OCI-LY1 (cell line): ENCODE measurements around the gene RAB40C.

Experiments used
- EZH2 ChIP-seq: fragments of 200-600 bp; sonication (generic), shearing (Covaris generic); IDR thresholded peaks from 2 replicates; pipeline ENCODE4 v1.8.0; 2017; ENCODE audit warnings: borderline replicate concordance, mixed run types, mild to moderate bottlenecking, antibody characterized with exemption, low read length, moderate library complexity, mixed read lengths
- TF ChIP-seq, protein P1 (sequence below): fragments of 200-600 bp; sonication (generic), shearing (Covaris generic); IDR thresholded peaks from 2 replicates; pipeline ENCODE4 v1.5.1; 2017; ENCODE audit warnings: mild to moderate bottlenecking, antibody characterized with exemption, low read length, moderate library complexity, mixed read lengths

DNA sequence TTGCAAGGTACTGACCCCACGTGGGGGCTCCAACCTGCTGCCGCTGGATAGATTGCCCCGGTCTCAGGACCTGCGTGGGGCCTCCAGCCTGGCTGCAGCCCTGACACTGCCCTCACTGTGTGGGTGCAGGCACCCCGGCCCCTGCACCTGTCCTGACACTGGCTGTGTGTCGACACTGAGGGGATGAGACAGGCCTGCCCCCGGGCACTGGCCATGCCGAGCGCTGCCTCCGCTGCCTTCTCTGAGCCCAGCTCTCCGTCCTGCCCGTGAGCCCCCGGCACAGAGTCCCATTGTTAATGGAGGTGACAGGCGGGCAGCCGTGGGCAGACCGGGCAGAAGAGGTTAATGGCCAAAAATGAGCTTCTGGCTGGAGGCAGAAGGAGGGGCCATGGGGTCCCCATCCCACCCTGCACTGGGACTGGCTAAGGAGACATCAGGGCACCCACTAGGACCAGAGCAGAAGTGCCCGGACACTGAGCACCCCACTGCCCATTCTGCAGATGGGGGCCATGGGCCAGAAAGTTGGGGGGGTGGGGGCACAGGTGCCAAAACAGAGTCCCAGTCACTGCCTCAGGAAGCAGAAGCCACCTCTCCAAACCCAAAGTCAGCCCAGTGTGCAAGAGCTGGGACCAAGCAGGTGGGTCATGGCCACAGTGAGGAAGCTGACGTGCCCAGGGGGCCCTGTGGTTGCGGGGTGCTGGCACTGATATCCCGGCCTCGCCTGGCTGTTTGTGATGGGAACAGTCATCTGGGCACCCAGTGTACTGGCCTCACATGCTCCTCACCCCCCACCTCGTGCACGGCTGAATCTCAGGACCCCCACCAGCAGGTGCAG lies 32.2 kb upstream of the RAB40C start:
- TF ChIP-seq, protein P1, sequence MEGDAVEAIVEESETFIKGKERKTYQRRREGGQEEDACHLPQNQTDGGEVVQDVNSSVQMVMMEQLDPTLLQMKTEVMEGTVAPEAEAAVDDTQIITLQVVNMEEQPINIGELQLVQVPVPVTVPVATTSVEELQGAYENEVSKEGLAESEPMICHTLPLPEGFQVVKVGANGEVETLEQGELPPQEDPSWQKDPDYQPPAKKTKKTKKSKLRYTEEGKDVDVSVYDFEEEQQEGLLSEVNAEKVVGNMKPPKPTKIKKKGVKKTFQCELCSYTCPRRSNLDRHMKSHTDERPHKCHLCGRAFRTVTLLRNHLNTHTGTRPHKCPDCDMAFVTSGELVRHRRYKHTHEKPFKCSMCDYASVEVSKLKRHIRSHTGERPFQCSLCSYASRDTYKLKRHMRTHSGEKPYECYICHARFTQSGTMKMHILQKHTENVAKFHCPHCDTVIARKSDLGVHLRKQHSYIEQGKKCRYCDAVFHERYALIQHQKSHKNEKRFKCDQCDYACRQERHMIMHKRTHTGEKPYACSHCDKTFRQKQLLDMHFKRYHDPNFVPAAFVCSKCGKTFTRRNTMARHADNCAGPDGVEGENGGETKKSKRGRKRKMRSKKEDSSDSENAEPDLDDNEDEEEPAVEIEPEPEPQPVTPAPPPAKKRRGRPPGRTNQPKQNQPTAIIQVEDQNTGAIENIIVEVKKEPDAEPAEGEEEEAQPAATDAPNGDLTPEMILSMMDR: no peak
- TF ChIP-seq EZH2: no peak
